ENCODE data around the gene ENAM.

Gene ENAM

GRCh38 chr4:70606459-70606858 is 22.1 kb upstream of the ENAM start:
- no peak overlapping the region for H3K4me3 ChIP-seq (ENCODE audit: low read depth, low read length)
- no peaks in the 10 kb centered on the region for H3K4me1 ChIP-seq (ENCODE audit: control insufficient read depth, insufficient read depth, low read length)
- no peak overlapping the region for H3K9ac ChIP-seq (ENCODE audit: low read length)
- no peaks in the 10 kb centered on the region for H3K9me3 ChIP-seq (ENCODE audit: control insufficient read depth, insufficient read depth, low read depth, low read length)
- H3K36me3 ChIP-seq (ENCODE audit: control insufficient read depth, insufficient read depth, low read length), result no peaks in the 10 kb centered on the region
- H3K27me3 ChIP-seq (ENCODE audit: control insufficient read depth, insufficient read depth, low read length), result no peaks in the 10 kb centered on the region
- H3K27ac ChIP-seq (ENCODE audit: low read depth, low read length), result no peak overlapping the region

- no peaks in the 10 kb centered on the region for H3K4me1 ChIP-seq (ENCODE audit: control insufficient read depth, insufficient read depth, low read length)
- H3K27me3 ChIP-seq (ENCODE audit: control insufficient read depth, insufficient read depth, low read length), result no peaks in the 10 kb centered on the region
- H3K27ac ChIP-seq (ENCODE audit: low read depth, low read length), result no peak overlapping the region
- no peak overlapping the region for H3K9ac ChIP-seq (ENCODE audit: low read length)
- H3K9me3 ChIP-seq (ENCODE audit: control insufficient read depth, insufficient read depth, low read depth, low read length), result no peaks in the 10 kb centered on the region
- H3K36me3 ChIP-seq (ENCODE audit: control insufficient read depth, insufficient read depth, low read length), result no peaks in the 10 kb centered on the region
- no peak overlapping the region for H3K4me3 ChIP-seq (ENCODE audit: low read depth, low read length)
Measured at GRCh38 chr4:70607334-70607853, 21.1 kb upstream of the ENAM start.

GRCh38 chr4:70608324-70608723 is 20.2 kb upstream of the ENAM start:
- Histone ChIP-seq H3K27me3 (ENCODE audit: control insufficient read depth, insufficient read depth, low read length) (no peaks in the 10 kb centered on the region), H3K9me3 (ENCODE audit: control insufficient read depth, insufficient read depth, low read depth, low read length) (no peaks in the 10 kb centered on the region), H3K36me3 (ENCODE audit: control insufficient read depth, insufficient read depth, low read length) (no peaks in the 10 kb centered on the region), H3K4me3 (ENCODE audit: low read depth, low read length) (no peak overlapping the region), H3K4me1 (ENCODE audit: control insufficient read depth, insufficient read depth, low read length) (peaks cover 2% of the 10 kb centered on the region; the same call in 1 of the 2 replicates), H3K9ac (ENCODE audit: low read length) (no peak overlapping the region), H3K27ac (ENCODE audit: low read depth, low read length) (no peak overlapping the region)

GRCh38 chr4:70613306-70614183 is 15.0 kb upstream of the ENAM start:
- no peak overlapping the region for H3K9ac ChIP-seq (ENCODE audit: low read length)
- no peak overlapping the region for H3K4me3 ChIP-seq (ENCODE audit: low read depth, low read length)
- no peaks in the 10 kb centered on the region for H3K27me3 ChIP-seq (ENCODE audit: control insufficient read depth, insufficient read depth, low read length)
- no peaks in the 10 kb centered on the region for H3K36me3 ChIP-seq (ENCODE audit: control insufficient read depth, insufficient read depth, low read length)
- H3K27ac ChIP-seq (ENCODE audit: low read depth, low read length), result no peak overlapping the region
- peaks cover 3% of the 10 kb centered on the region; the same call in 1 of the 2 replicates for H3K4me1 ChIP-seq (ENCODE audit: control insufficient read depth, insufficient read depth, low read length)
- H3K9me3 ChIP-seq (ENCODE audit: control insufficient read depth, insufficient read depth, low read depth, low read length), result no peaks in the 10 kb centered on the region

- H3K27ac ChIP-seq (ENCODE audit: low read depth, low read length), result no peak overlapping the region
- H3K9me3 ChIP-seq (ENCODE audit: control insufficient read depth, insufficient read depth, low read depth, low read length), result no peaks in the 10 kb centered on the region
- no peaks in the 10 kb centered on the region for H3K27me3 ChIP-seq (ENCODE audit: control insufficient read depth, insufficient read depth, low read length)
- peaks cover 3% of the 10 kb centered on the region; the same call in 1 of the 2 replicates for H3K4me1 ChIP-seq (ENCODE audit: control insufficient read depth, insufficient read depth, low read length)
- no peak overlapping the region for H3K9ac ChIP-seq (ENCODE audit: low read length)
- no peak overlapping the region for H3K4me3 ChIP-seq (ENCODE audit: low read depth, low read length)
- no peaks in the 10 kb centered on the region for H3K36me3 ChIP-seq (ENCODE audit: control insufficient read depth, insufficient read depth, low read length)
Measured at GRCh38 chr4:70614184-70614555, 14.4 kb upstream of the ENAM start.

GRCh38 chr4:70619288-70619687 is 9.3 kb upstream of the ENAM start:
- no peak overlapping the region for H3K4me3 ChIP-seq (ENCODE audit: low read depth, low read length)
- no peaks in the 10 kb centered on the region for H3K4me1 ChIP-seq (ENCODE audit: control insufficient read depth, insufficient read depth, low read length)
- H3K9me3 ChIP-seq (ENCODE audit: control insufficient read depth, insufficient read depth, low read depth, low read length), result no peaks in the 10 kb centered on the region
- H3K9ac ChIP-seq (ENCODE audit: low read length), result no peak overlapping the region
- no peaks in the 10 kb centered on the region for H3K36me3 ChIP-seq (ENCODE audit: control insufficient read depth, insufficient read depth, low read length)
- H3K27ac ChIP-seq (ENCODE audit: low read depth, low read length), result no peak overlapping the region
- no peaks in the 10 kb centered on the region for H3K27me3 ChIP-seq (ENCODE audit: control insufficient read depth, insufficient read depth, low read length)

GRCh38 chr4:70619778-70620177 is 8.8 kb upstream of the ENAM start:
- no peaks in the 10 kb centered on the region for H3K27me3 ChIP-seq (ENCODE audit: control insufficient read depth, insufficient read depth, low read length)
- no peak overlapping the region for H3K4me3 ChIP-seq (ENCODE audit: low read depth, low read length)
- no peaks in the 10 kb centered on the region for H3K4me1 ChIP-seq (ENCODE audit: control insufficient read depth, insufficient read depth, low read length)
- H3K9ac ChIP-seq (ENCODE audit: low read length), result no peak overlapping the region
- no peaks in the 10 kb centered on the region for H3K9me3 ChIP-seq (ENCODE audit: control insufficient read depth, insufficient read depth, low read depth, low read length)
- no peaks in the 10 kb centered on the region for H3K36me3 ChIP-seq (ENCODE audit: control insufficient read depth, insufficient read depth, low read length)
- no peak overlapping the region for H3K27ac ChIP-seq (ENCODE audit: low read depth, low read length)

GRCh38 chr4:70623323-70623722 is 5.2 kb upstream of the ENAM start:
- H3K27me3 ChIP-seq (ENCODE audit: control insufficient read depth, insufficient read depth, low read length), result no peaks in the 10 kb centered on the region
- H3K9ac ChIP-seq (ENCODE audit: low read length), result no peak overlapping the region
- no peaks in the 10 kb centered on the region for H3K36me3 ChIP-seq (ENCODE audit: control insufficient read depth, insufficient read depth, low read length)
- no peak overlapping the region for H3K27ac ChIP-seq (ENCODE audit: low read depth, low read length)
- H3K9me3 ChIP-seq (ENCODE audit: control insufficient read depth, insufficient read depth, low read depth, low read length), result no peaks in the 10 kb centered on the region
- H3K4me3 ChIP-seq (ENCODE audit: low read depth, low read length), result no peak overlapping the region
- H3K4me1 ChIP-seq (ENCODE audit: control insufficient read depth, insufficient read depth, low read length), result no peaks in the 10 kb centered on the region

- H3K4me1 ChIP-seq (ENCODE audit: control insufficient read depth, insufficient read depth, low read length), result no peaks in the 10 kb centered on the region
- no peak overlapping the region for H3K27ac ChIP-seq (ENCODE audit: low read depth, low read length)
- H3K9ac ChIP-seq (ENCODE audit: low read length), result no peak overlapping the region
Measured at GRCh38 chr4:70624226-70624793, 4.2 kb upstream of the ENAM start.

GRCh38 chr4:70627620-70628019 is 924 bp upstream of the ENAM start:
- no peak overlapping the region for H3K4me3 ChIP-seq (ENCODE audit: low read depth, low read length)
- no peak overlapping the region for H3K9ac ChIP-seq (ENCODE audit: low read length)
- no peak overlapping the region for H3K27ac ChIP-seq (ENCODE audit: low read depth, low read length)
- H3K4me1 ChIP-seq (ENCODE audit: control insufficient read depth, insufficient read depth, low read length), result no peaks in the 10 kb centered on the region
- H3K27me3 ChIP-seq (ENCODE audit: control insufficient read depth, insufficient read depth, low read length), result no peaks in the 10 kb centered on the region
- no peaks in the 10 kb centered on the region for H3K9me3 ChIP-seq (ENCODE audit: control insufficient read depth, insufficient read depth, low read depth, low read length)
- H3K36me3 ChIP-seq (ENCODE audit: control insufficient read depth, insufficient read depth, low read length), result no peaks in the 10 kb centered on the region

More at GRCh38 chr4:70624226-70624793, 4.2 kb upstream of the ENAM start:
- Histone ChIP-seq H3K4me3 (ENCODE audit: low read depth, low read length) (no peak overlapping the region), H3K36me3 (ENCODE audit: control insufficient read depth, insufficient read depth, low read length) (no peaks in the 10 kb centered on the region), H3K9me3 (ENCODE audit: control insufficient read depth, insufficient read depth, low read depth, low read length) (no peaks in the 10 kb centered on the region), H3K27me3 (ENCODE audit: control insufficient read depth, insufficient read depth, low read length) (no peaks in the 10 kb centered on the region)

- H3K9ac ChIP-seq (ENCODE audit: low read length), result no peak overlapping the region
- no peak overlapping the region for H3K27ac ChIP-seq (ENCODE audit: low read depth, low read length)
- no peaks in the 10 kb centered on the region for H3K4me1 ChIP-seq (ENCODE audit: control insufficient read depth, insufficient read depth, low read length)
- H3K27me3 ChIP-seq (ENCODE audit: control insufficient read depth, insufficient read depth, low read length), result no peaks in the 10 kb centered on the region
- no peaks in the 10 kb centered on the region for H3K36me3 ChIP-seq (ENCODE audit: control insufficient read depth, insufficient read depth, low read length)
- no peaks in the 10 kb centered on the region for H3K9me3 ChIP-seq (ENCODE audit: control insufficient read depth, insufficient read depth, low read depth, low read length)
- no peak overlapping the region for H3K4me3 ChIP-seq (ENCODE audit: low read depth, low read length)
Measured at GRCh38 chr4:70629469-70630090, 1.0 kb downstream of the ENAM start.

Measured in HUES6 (cell line).